Ramos (cell line): ENCODE data around the gene RANBP3L.
"Not testable (repeated sequence)": the region's sequence is repeated elsewhere in the genome, so short reads cannot be mapped to it uniquely, and the experiment has no call there.

Experiments
- in situ Hi-C: fragments of 300-500 bp; cut with MboI; formaldehyde crosslinking; loops from one replicate; pipeline ENCODE4 v1.14.3; 2022; ENCODE audit warnings: low sequenced_read_pairs; ENCODE audit not compliant: unreplicated experiment

The RANBP3L gene

GRCh38 chr5:36297653-36298052 lies 4.0 kb downstream of the RANBP3L start:
- in situ Hi-C loops: no loop called here

DNA sequence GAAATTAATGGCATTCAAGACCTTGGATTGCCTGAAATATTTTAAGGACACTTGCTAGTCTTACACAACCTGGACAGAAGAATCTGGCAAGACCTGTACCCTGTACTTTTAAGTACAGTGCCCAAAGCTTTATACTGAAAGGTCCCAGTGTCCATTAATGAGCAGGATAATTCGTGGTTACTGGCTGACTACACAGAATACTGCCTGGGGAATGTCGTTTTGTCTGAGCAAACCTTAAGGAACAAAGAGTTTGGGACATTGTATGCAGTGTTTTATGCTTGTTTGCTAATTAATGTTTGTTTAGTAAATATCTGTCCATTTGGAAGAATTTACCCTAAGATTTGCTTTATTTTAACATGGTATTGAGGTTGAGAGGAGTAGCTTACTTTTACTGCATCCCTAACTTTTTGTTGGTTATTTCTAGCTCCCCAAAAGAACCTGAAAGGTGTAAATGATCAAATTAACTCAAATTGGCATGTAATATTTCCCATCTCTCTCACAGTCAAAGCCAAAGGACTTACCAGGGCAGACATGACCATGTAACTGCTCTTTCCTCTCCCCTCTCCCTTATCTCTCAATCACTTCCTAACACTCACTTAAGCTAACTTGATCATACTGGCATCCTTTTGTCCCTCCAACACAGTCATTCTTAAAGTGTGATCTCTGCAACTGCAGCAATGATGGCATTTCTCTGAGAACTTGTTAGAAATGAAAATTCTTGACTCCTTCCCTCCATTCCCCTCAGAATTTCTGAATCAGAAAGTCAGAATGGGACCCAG lies 15.7 kb downstream of the RANBP3L start:
- in situ Hi-C loops: no loop called here

- in situ Hi-C loops: not testable (repeated sequence)
Observed at GRCh38 chr5:36283775-36284174, 17.9 kb downstream of the RANBP3L start.

DNA sequence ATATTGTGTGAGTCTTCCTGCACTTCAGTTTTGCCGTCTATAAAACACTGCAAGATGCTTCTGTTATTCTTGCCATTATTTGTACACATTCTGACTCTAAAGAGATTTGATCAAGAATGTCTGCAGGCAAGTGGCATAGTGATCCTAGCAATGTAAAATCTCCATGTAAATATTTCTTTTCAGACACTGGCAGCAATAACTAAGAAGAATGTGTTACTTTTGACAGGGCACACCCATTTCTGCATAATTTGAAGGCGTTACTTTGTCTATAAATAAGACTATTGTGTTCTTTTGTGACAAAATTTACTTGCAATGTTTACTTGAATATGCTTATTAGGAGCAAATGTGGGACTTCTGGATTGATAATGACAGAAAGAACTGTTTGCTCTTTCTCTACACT lies 20.1 kb downstream of the RANBP3L start:
- in situ Hi-C loops: no loop called here

- in situ Hi-C loops: no loop called here
Observed at GRCh38 chr5:36279054-36279698, 22.5 kb downstream of the RANBP3L start.

DNA sequence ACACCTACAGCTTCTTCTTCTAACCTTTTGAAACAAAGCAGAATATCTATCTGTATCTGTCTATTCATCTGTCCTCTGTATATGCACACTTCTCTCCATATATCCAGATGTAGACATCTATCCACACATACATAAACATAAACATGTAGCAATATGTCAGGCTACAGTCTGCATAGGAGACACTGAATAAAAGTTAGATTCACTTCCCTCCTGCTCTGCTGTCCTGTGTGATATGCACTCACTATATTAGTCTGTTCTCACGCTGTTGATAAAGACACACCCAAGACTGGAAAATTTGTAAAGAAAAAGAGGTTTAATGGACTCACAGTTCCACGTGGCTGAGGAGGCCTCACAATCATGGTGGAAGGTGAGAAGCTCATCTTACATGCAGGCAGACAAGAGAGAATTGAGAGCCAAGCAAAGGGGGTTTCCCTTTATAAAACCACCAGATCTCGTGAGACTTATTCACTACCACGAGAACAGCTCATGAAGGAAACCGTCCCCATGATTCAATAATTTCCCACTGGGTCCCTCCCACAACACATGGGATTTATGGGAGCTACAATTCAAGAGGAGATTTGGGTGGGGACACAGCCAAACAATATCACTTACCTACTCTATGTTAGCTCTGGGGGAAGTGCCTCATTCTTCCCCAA lies 24.1 kb downstream of the RANBP3L start:
- in situ Hi-C loops: no loop called here

GRCh38 chr5:36276864-36277263 lies 24.8 kb downstream of the RANBP3L start:
- in situ Hi-C loops: no loop called here

DNA sequence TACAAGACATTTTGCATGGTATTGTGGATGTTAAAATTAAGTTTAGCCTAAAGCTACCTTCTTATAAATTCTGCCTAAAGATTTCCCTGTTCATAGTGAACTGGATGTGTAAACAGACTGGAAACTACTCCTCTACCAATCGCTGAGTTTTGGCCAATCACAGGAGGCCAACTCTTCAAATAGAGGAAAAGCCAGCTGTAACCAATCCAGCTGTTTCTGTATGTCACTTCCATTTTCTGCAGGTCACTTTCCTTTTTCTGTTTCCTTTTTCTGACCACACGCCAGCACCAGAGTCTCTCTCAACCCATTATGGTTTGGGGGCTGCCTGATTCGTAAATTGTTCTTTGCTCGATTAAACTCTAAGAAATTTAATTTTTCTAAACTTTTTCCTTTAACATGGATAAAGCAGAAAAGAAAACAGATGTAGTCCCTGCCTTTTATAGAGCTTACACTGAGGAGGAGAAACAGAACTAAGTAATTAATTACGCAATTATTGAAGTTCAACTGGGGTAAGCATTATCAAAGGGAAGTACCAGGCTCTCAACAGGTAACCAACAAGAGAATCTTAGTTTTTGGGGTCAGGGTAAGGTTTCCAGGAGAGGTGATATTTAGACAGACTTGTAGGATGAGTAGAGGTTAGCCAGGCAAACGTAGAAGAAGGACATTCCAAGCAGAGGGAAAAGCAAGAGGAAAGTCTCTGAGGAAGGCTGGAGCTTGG lies 27.7 kb downstream of the RANBP3L start:
- in situ Hi-C loops: no loop called here

GRCh38 chr5:36272136-36272690 lies 29.5 kb downstream of the RANBP3L start:
- in situ Hi-C loops: no loop called here

- in situ Hi-C loops: no loop called here
Observed at GRCh38 chr5:36270876-36271575, 30.7 kb downstream of the RANBP3L start.

DNA sequence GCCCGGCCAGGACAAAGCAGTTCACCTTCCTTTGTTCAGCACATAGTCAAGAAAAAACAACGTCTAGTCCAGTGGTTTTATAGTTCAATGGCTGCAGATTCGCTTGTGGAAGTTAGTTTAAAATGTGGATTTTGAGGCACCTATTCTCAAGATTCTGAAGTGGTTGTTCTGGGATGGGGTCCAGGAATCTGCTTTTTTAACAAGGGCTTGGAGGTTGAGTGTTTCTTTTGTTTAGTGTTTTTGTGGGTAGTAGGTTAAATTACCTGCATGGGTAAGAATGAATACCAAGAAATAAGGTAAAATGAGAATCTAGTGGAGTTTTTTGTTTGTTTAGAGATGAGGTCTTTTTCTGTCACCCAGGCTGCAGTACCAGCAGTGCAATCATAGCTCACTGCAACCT lies 31.5 kb downstream of the RANBP3L start:
- in situ Hi-C loops: no loop called here

DNA sequence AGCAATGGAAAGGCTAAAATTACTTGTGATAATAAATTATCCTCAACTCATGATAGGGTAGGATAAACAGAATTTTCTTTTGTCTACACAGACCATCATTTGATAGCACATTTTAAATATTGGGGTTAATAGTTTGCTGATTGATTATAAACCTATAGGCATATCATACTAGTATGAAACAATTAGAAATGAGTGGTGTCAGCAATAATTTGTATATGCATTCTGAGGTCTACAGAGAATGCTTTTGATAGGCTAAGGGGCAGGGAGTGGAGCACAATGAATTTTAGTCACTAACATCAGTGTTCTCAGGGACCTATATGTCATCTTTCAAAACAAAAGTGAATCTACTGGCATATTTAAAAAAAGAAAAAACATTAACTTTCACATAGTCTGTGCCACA lies 32.2 kb downstream of the RANBP3L start:
- in situ Hi-C loops: no loop called here

DNA sequence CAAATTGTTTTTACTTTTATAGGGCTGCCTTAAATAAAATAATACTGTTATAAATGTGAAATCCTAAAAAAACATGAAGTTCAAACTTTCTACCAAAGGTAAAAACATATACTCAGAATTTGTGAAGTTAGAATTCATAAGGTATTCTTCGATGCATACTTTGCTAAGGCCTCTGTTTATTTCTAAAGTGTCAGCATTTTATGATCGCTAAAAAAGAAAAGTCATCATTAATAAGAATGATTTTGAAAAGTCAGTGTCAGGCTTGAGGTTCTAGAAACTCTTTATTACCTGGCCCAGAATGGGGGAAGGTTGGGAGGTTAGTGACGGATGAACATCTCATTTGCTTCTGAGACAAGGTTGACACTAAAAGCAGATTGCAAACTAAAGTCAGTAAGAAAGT lies 33.8 kb downstream of the RANBP3L start:
- in situ Hi-C loops: no loop called here

DNA sequence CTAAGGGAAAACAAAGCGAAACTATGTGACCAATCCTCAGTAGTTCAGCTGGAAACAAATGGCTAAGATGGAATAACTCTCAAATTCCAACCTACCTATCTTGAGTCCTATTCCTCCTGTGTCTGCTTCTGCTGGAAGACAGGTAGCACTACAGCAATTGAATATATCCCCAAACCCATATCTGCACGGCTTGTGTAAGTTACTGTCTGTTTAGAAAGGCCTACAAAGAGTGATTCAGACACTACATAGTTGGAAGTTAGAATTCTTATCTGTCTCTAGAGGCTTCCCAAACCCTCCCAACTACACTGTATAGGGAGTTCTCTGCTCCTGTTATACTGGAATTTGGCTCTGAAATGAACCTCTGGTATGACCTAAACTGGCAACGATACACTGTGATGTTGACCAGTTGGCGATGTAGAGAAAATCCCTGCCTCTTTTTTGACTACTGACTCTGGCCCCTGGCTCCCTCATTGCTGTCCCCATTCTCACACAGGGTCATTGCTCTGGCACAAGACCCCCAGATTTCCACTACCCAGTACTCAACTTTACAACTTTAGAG lies 37.4 kb downstream of the RANBP3L start:
- in situ Hi-C loops: no loop called here

DNA sequence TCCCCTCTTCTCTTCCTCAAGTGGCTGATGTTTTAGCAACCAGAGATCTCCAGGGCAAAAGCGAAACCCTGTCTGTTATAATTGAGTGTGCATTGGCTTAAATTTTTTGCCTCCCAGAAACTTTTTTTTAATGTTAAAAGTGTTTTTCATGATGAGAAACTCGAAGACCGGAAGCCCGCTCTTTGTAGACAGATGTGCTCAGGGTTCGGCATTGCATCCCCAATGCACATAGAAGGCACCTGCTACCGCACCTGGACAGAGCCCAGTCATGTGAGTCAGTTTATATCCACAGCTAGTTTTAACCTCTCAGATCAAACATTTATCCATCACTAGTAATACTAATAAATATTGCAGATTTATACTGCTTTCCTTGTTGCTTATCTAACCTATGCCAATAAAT lies 40.5 kb downstream of the RANBP3L start:
- in situ Hi-C loops: no loop called here

DNA sequence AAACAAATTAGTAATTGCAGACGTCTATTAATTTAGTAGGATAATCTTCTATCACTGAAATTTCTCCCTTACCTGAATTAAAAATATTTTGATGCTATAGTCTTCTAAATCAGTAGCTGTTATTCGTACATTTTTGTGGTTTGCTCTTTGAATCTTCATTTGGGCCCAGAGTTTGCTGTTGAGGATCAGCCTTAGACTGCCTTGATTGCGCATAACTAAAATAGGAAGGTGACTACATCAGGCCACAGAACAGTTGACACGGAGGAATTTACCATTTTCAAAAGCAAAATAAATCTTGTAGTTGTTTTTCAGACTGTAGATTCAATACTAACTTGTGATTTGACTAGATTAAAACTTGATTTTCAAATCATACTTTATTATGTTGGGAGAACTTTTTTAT lies 48.1 kb downstream of the RANBP3L start:
- in situ Hi-C loops: no loop called here

DNA sequence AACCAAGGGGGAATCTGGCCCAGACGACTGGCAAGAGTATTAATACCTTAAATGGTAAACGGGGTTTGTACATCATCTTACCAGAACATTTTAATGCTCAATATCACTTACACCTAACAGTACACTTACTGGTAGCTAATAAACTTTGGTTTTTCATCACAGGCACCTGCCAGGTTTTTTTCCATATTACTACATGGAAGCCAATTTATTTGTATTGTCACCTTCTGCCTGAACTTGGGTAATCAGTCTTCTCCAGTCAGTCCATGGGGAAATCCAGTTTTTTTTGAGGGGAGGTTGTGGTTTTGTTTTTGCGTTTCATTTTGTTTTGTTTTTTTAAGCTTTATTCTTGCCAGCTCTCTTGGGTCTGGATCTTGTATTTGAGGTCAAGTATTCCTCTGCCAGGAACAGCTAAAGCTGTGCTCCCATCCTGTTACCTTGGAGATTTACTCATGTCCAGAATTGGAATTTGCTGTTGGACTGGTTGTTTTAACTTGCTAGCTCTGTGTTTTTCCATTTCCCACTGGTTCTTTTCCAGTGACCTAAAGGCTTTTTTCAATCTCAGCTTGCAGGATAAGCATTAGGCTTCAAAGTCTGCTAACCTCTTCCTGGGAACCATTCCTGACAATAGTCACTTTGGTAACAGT lies 48.9 kb downstream of the RANBP3L start:
- in situ Hi-C loops: no loop called here

DNA sequence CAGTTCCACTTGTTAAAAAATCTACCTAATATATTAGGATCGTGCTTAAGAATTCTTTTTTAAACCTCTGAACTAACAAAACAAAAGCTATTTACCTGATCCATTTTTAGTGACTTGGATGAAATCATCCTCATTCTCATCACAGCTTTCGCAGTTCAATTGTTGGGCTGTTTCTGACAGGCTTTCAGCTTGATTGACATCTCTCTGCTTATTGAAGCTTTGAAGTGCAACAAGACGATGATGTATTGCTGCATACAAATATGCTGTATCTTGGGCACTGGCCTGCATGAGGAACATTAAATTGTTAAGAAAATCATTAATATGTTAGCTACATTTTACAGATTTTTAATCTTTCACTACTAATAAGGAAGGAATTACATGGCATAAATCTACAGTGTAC lies 50.5 kb downstream of the RANBP3L start:
- in situ Hi-C loops: no loop called here

GRCh38 chr5:36250427-36250826 lies 51.3 kb downstream of the RANBP3L start:
- in situ Hi-C loops: no loop called here
